Measurements from ENCODE around the gene AQP3. TPM values are rescaled to one million over a fixed set of nuclear protein-coding genes. Genes with fewer than 3 reads are reported as not detected.
"Not testable (repeated sequence)": the region's sequence is repeated elsewhere in the genome, so short reads cannot be mapped to it uniquely, and the experiment has no call there.

The AQP3 gene
- total RNA-seq, 1 donor from 2014 or later: 3.2 TPM

GRCh38 chr9:33403941-33404787, 43.2 kb downstream of the AQP3 start:
- no peak for DNase-seq
- H3K9me3 Mint-ChIP-seq: no peaks in the 10 kb centered on the region
- H3K36me3 Mint-ChIP-seq (ENCODE audit: low read depth): no peaks in the 10 kb centered on the region
- intact Hi-C loops (cut with micrococcal nuclease): loop anchor here (1.0 to 5.0 kb wide), 3 partner anchors 43 to 113 kb away; partner anchors contain the start of gene AQP3
- H3K4me3 Mint-ChIP-seq: no peak overlapping the region
- peaks cover 5% of the 10 kb centered on the region for H3K4me1 Mint-ChIP-seq
- H3K27ac Mint-ChIP-seq: peak overlapping the region; percentile 42
- H3K27me3 Mint-ChIP-seq: peaks cover 6% of the 10 kb centered on the region

- not testable (repeated sequence) for H3K4me3 Mint-ChIP-seq; H3K4me1 Mint-ChIP-seq; H3K36me3 Mint-ChIP-seq (ENCODE audit: low read depth); H3K9me3 Mint-ChIP-seq; DNase-seq; H3K27me3 Mint-ChIP-seq
- peak within 1 kb of the TSS; percentile 34 for H3K27ac Mint-ChIP-seq
- intact Hi-C loops (cut with micrococcal nuclease): loop anchor here (2.0 to 5.0 kb wide), 2 partner anchors 45 to 114 kb away; partner anchors contain the start of gene AQP3
Observed at GRCh38 chr9:33402371-33402770, 45.0 kb downstream of the AQP3 start, which contains the start of gene AQP7. Gene AQP7, minus strand, starts transcription at chr9:33402568. Its CDS starts 1,306 bp downstream, at chr9:33401262.

GRCh38 chr9:33401809-33402208, 45.6 kb downstream of the AQP3 start:
- H3K4me1 Mint-ChIP-seq; H3K9me3 Mint-ChIP-seq; DNase-seq; H3K27me3 Mint-ChIP-seq; H3K36me3 Mint-ChIP-seq (ENCODE audit: low read depth); H3K4me3 Mint-ChIP-seq; H3K27ac Mint-ChIP-seq: not testable (repeated sequence)
- intact Hi-C loops (cut with micrococcal nuclease): loop anchor here (2.0 to 5.0 kb wide), 2 partner anchors 45 to 115 kb away; partner anchors contain the start of gene AQP3

GRCh38 chr9:33399047-33399446, 48.3 kb downstream of the AQP3 start:
- H3K4me3 Mint-ChIP-seq; H3K27ac Mint-ChIP-seq; H3K36me3 Mint-ChIP-seq (ENCODE audit: low read depth); H3K27me3 Mint-ChIP-seq; H3K9me3 Mint-ChIP-seq; H3K4me1 Mint-ChIP-seq; DNase-seq; intact Hi-C loops (cut with micrococcal nuclease): not testable (repeated sequence)

- DNase-seq; intact Hi-C loops (cut with micrococcal nuclease); H3K4me1 Mint-ChIP-seq; H3K27me3 Mint-ChIP-seq; H3K36me3 Mint-ChIP-seq (ENCODE audit: low read depth); H3K4me3 Mint-ChIP-seq; H3K9me3 Mint-ChIP-seq; H3K27ac Mint-ChIP-seq: not testable (repeated sequence)
Observed at GRCh38 chr9:33397801-33398200, 49.6 kb downstream of the AQP3 start.

- H3K9me3 Mint-ChIP-seq; H3K4me3 Mint-ChIP-seq; H3K27ac Mint-ChIP-seq; DNase-seq; intact Hi-C loops (cut with micrococcal nuclease); H3K36me3 Mint-ChIP-seq (ENCODE audit: low read depth); H3K4me1 Mint-ChIP-seq; H3K27me3 Mint-ChIP-seq: not testable (repeated sequence)
Observed at GRCh38 chr9:33395159-33395879, 52.1 kb downstream of the AQP3 start.

- H3K4me1 Mint-ChIP-seq; H3K4me3 Mint-ChIP-seq; intact Hi-C loops (cut with micrococcal nuclease); H3K27me3 Mint-ChIP-seq; H3K36me3 Mint-ChIP-seq (ENCODE audit: low read depth); H3K9me3 Mint-ChIP-seq; DNase-seq; H3K27ac Mint-ChIP-seq: not testable (repeated sequence)
Observed at GRCh38 chr9:33393986-33394385, 53.4 kb downstream of the AQP3 start.

- Mint-ChIP-seq H3K27ac (no peak overlapping the region), H3K27me3 (peaks cover 2% of the 10 kb centered on the region), H3K9me3 (no peaks in the 10 kb centered on the region), H3K36me3 (ENCODE audit: low read depth) (no peaks in the 10 kb centered on the region), H3K4me3 (no peak overlapping the region), H3K4me1 (no peaks in the 10 kb centered on the region)
- intact Hi-C loops (cut with micrococcal nuclease): no loop called here
- no peak for DNase-seq
Observed at GRCh38 chr9:33393581-33393980, 53.8 kb downstream of the AQP3 start.

- H3K27ac Mint-ChIP-seq; H3K4me1 Mint-ChIP-seq; H3K4me3 Mint-ChIP-seq; intact Hi-C loops (cut with micrococcal nuclease); H3K36me3 Mint-ChIP-seq (ENCODE audit: low read depth); H3K9me3 Mint-ChIP-seq; H3K27me3 Mint-ChIP-seq; DNase-seq: not testable (repeated sequence)
Observed at GRCh38 chr9:33392591-33393021, 54.8 kb downstream of the AQP3 start.

Other genes starting within 250 kb of the AQP3 start
- gene SPINK4, start 207.4 kb downstream of the AQP3 start, total RNA-seq: not detected in 2 replicates
- gene BAG1, start 182.9 kb downstream of the AQP3 start, total RNA-seq: 72.4 and 73.6 TPM in 2 replicates
- gene CHMP5, start 182.5 kb downstream of the AQP3 start, total RNA-seq: 73.9 and 77.7 TPM in 2 replicates
- gene NFX1, start 157.1 kb downstream of the AQP3 start, total RNA-seq: 37.2 and 38.7 TPM in 2 replicates
- not detected in 2 replicates for gene AQP7, start 45.0 kb downstream of the AQP3 start, total RNA-seq
- gene NOL6, start 26.3 kb upstream of the AQP3 start, total RNA-seq: 86.7 and 86.8 TPM in 2 replicates
- gene ANKRD18B, start 76.7 kb upstream of the AQP3 start, total RNA-seq: 0.65 and 1.1 TPM in 2 replicates